Naive thymus-derived CD4-positive, alpha-beta T cell (primary cell): ENCODE data around the gene PRKRIP1. TPM values are rescaled to one million over a fixed set of nuclear protein-coding genes. Genes with fewer than 3 reads are reported as not detected.
"Not testable (repeated sequence)": the region's sequence is repeated elsewhere in the genome, so short reads cannot be mapped to it uniquely, and the experiment has no call there.

Experiments used
- ATAC-seq: fragments of 150-1000 bp; cut with Tn5 transposase; 2 replicates; pipeline ENCODE4 v1.10.0; 2021; ENCODE audit warnings: mild to moderate bottlenecking, moderate library complexity
- CTCF ChIA-PET: fragments of 350-600 bp; sonication (Branson Sonifier 250); formaldehyde crosslinking; loops from one replicate; lab custom pipeline; 2021; ENCODE audit warnings: antibody characterized with exemption; lab: Charles Lee
- POLR2A ChIA-PET: fragments of 350-600 bp; sonication (Branson Sonifier 250); formaldehyde crosslinking; loops from one replicate; lab custom pipeline; 2021; ENCODE audit warnings: antibody characterized with exemption, inconsistent platforms; lab: Charles Lee
- DNase-seq, 9 donors: peaks; one replicate each; pipeline versions ENCODE4 v3.0.0 to v3.0.0-alpha.2; 2020 to 2022; ENCODE audit warnings: mixed read lengths in 1 of 9
- H3K27ac ChIP-seq: one replicate; pipeline ENCODE4 v1.7.0; 2013; ENCODE audit warnings: mild to moderate bottlenecking, low read depth, low read length, moderate library complexity
- H3K27me3 ChIP-seq, 2 donors: one replicate each; pipeline ENCODE4 v1.7.0; 2013; ENCODE audit warnings: low read length in 2 of 2, mild to moderate bottlenecking in 2 of 2, moderate library complexity in 2 of 2; ENCODE audit not compliant: control insufficient read depth in 2 of 2, insufficient read depth in 2 of 2
- H3K36me3 ChIP-seq, 3 experiments: 1 replicate in 2 of 3; 2 replicates in 1 of 3; pipeline ENCODE4 v1.7.0; 2013; ENCODE audit warnings: low read length in 3 of 3, mild to moderate bottlenecking in 3 of 3, moderate library complexity in 1 of 3; ENCODE audit not compliant: insufficient read depth in 3 of 3, control insufficient read depth in 2 of 3
- H3K4me1 ChIP-seq, 2 donors: one replicate each; pipeline ENCODE4 v1.7.0; 2013; ENCODE audit warnings: low read length in 2 of 2, mild to moderate bottlenecking in 2 of 2, moderate library complexity in 1 of 2; ENCODE audit not compliant: control insufficient read depth in 2 of 2, insufficient read depth in 2 of 2
- H3K4me3 ChIP-seq: 2 replicates; pipeline ENCODE4 v1.7.0; 2013; ENCODE audit warnings: mild to moderate bottlenecking, low read length
- H3K9me3 ChIP-seq, 3 experiments: 1 replicate in 2 of 3; 2 replicates in 1 of 3; pipeline ENCODE4 v1.7.0; 2013; ENCODE audit warnings: low read length in 3 of 3; ENCODE audit not compliant: control insufficient read depth in 2 of 3
- H3K27ac Mint-ChIP-seq, 9 donors: one replicate each; pipeline ENCODE4 v1.8.0; 2020 to 2022; ENCODE audit warnings: mixed read lengths in 9 of 9, mild to moderate bottlenecking in 8 of 9, moderate library complexity in 5 of 9, inconsistent platforms in 2 of 9
- H3K27me3 Mint-ChIP-seq, 5 donors: one replicate each; pipeline ENCODE4 v1.8.0; 2021 to 2022; ENCODE audit warnings: mixed read lengths in 5 of 5, mild to moderate bottlenecking in 1 of 5
- H3K36me3 Mint-ChIP-seq, 5 donors: one replicate each; pipeline ENCODE4 v1.8.0; 2020 to 2022; ENCODE audit warnings: mixed read lengths in 5 of 5, mild to moderate bottlenecking in 3 of 5, inconsistent platforms in 1 of 5
- H3K4me1 Mint-ChIP-seq, 7 donors: one replicate each; pipeline ENCODE4 v1.8.0; 2020 to 2022; ENCODE audit warnings: mixed read lengths in 7 of 7, mild to moderate bottlenecking in 3 of 7, inconsistent platforms in 1 of 7
- H3K4me3 Mint-ChIP-seq, 10 donors: one replicate each; pipeline ENCODE4 v1.8.0; 2020 to 2022; ENCODE audit warnings: mild to moderate bottlenecking in 10 of 10, mixed read lengths in 10 of 10, moderate library complexity in 6 of 10, inconsistent platforms in 2 of 10
- H3K9me3 Mint-ChIP-seq, 11 donors: one replicate each; pipeline ENCODE4 v1.8.0; 2020 to 2022; ENCODE audit warnings: mixed read lengths in 11 of 11, mild to moderate bottlenecking in 4 of 11, inconsistent platforms in 1 of 11, moderate library complexity in 1 of 11
- intact Hi-C, 2 donors: fragments of 100-400 bp; cut with micrococcal nuclease; formaldehyde crosslinking; loops; one replicate each; pipeline ENCODE4 v1.15.1; 2023
- polyA plus RNA-seq, 2 donors: library from polyadenylated mRNA; unstranded; fragments of 300-500 nt; fragmentation: Illumina TruSeq; gene quantifications; one replicate each; pipeline ENCODE4 v1.2.3, GENCODE V29; 2021
- total RNA-seq, 6 experiments: library from RNA in 5 of 6; stranded (reverse) in 5 of 6; gene quantifications; 1 replicate in 5 of 6; 2 replicates in 1 of 6; pipeline ENCODE4 v1.2.3 and lab custom pipeline; 2021 to 2026

The PRKRIP1 gene
- total and polyA plus RNA-seq, 7 experiments from 2014 or later: 15.7 to 58.4 (median 39.6) TPM

GRCh38 chr7:102469972-102470825 lies 74.0 kb downstream of the PRKRIP1 start:
- ATAC-seq (no peak), DNase-seq (no peak)
- Mint-ChIP-seq H3K9me3 (no peaks in the 10 kb centered on the region), H3K4me3 (no peak overlapping the region), H3K27me3 (no peaks in the 10 kb centered on the region), H3K27ac (peak overlapping the region in 1 of 9 donors; percentile 24), H3K4me1 (peaks cover 0 to 20% (median 18%) of the 10 kb centered on the region in 7 donors), H3K36me3 (peaks cover 0 to 9% (median 0%) of the 10 kb centered on the region in 5 donors)
- ChIA-PET CTCF (no interaction called here), POLR2A (interaction anchor here (1.3 kb wide), 1 partner anchor 58 kb away, joined by 4 read pairs; no protein-coding TSS in a partner anchor)
- no peaks in the 10 kb centered on the region for H3K9me3 ChIP-seq
- intact Hi-C loops: loop anchor here (5.0 to 10.0 kb wide), 2 partner anchors 185 to 193 kb away; partner anchors contain the start of gene SH2B2 (in 1 of the 2)
- no peak overlapping the region for H3K4me3 ChIP-seq
- H3K36me3 ChIP-seq: peaks cover 0 to 59% (median 0%) of the 10 kb centered on the region in 3 experiments
- H3K27ac ChIP-seq: no peak overlapping the region
- H3K27me3 ChIP-seq: no peaks in the 10 kb centered on the region
- H3K4me1 ChIP-seq: peaks cover 9 to 13% of the 10 kb centered on the region in 2 donors

GRCh38 chr7:102471791-102472125 lies 75.6 kb downstream of the PRKRIP1 start:
- CTCF ChIA-PET: interaction anchor here (1.0 kb wide), 1 partner anchor 67 kb away, joined by 3 read pairs; no protein-coding TSS in a partner anchor
- no peak overlapping the region for H3K4me3 Mint-ChIP-seq
- no peak for DNase-seq

GRCh38 chr7:102472126-102473041 lies 76.2 kb downstream of the PRKRIP1 start:
- CTCF ChIA-PET: no interaction called here
- ATAC-seq: no peak
- POLR2A ChIA-PET: interaction anchor here (0.6 kb wide), 1 partner anchor 32 kb away, joined by 3 read pairs; no protein-coding TSS in a partner anchor

More at GRCh38 chr7:102471791-102472125, 75.6 kb downstream of the PRKRIP1 start:
- Mint-ChIP-seq H3K36me3 (peaks cover 0 to 4% (median 0%) of the 10 kb centered on the region in 5 donors), H3K9me3 (no peaks in the 10 kb centered on the region), H3K27ac (peak overlapping the region in 3 of 9 donors; percentile 3 to 55 (median 42)), H3K27me3 (no peaks in the 10 kb centered on the region), H3K4me1 (peaks cover 0 to 6% (median 5%) of the 10 kb centered on the region in 7 donors)
- no peak for ATAC-seq
- H3K27me3 ChIP-seq: no peaks in the 10 kb centered on the region
- POLR2A ChIA-PET: no interaction called here
- H3K27ac ChIP-seq: no peak overlapping the region
- no peaks in the 10 kb centered on the region for H3K9me3 ChIP-seq
- peaks cover 0 to 2% of the 10 kb centered on the region in 2 donors for H3K4me1 ChIP-seq
- no peak overlapping the region for H3K4me3 ChIP-seq
- intact Hi-C loops: no loop called here
- peaks cover 0 to 57% (median 0%) of the 10 kb centered on the region in 3 experiments for H3K36me3 ChIP-seq

GRCh38 chr7:102473271-102473991 lies 77.3 kb downstream of the PRKRIP1 start:
- no peaks in the 10 kb centered on the region for H3K4me1 ChIP-seq
- peaks cover 0 to 46% (median 0%) of the 10 kb centered on the region in 3 experiments for H3K36me3 ChIP-seq
- H3K9me3 ChIP-seq: no peaks in the 10 kb centered on the region
- H3K27me3 Mint-ChIP-seq: no peaks in the 10 kb centered on the region
- H3K9me3 Mint-ChIP-seq: no peaks in the 10 kb centered on the region
- CTCF ChIA-PET: no interaction called here
- H3K36me3 Mint-ChIP-seq: peaks cover 0 to 4% (median 0%) of the 10 kb centered on the region in 5 donors
- intact Hi-C loops: no loop called here
- POLR2A ChIA-PET: no interaction called here
- H3K27me3 ChIP-seq: no peaks in the 10 kb centered on the region
- H3K4me3 ChIP-seq: no peak overlapping the region
- H3K27ac Mint-ChIP-seq: no peak overlapping the region
- H3K27ac ChIP-seq: no peak overlapping the region
- DNase-seq (no peak), ATAC-seq (no peak)
- H3K4me1 Mint-ChIP-seq: peaks cover 0 to 4% (median 0%) of the 10 kb centered on the region in 7 donors
- H3K4me3 Mint-ChIP-seq: no peak overlapping the region

More at GRCh38 chr7:102472126-102473041, 76.2 kb downstream of the PRKRIP1 start:
- H3K27me3 Mint-ChIP-seq: no peaks in the 10 kb centered on the region
- no peak overlapping the region for H3K4me3 Mint-ChIP-seq
- H3K4me1 ChIP-seq: no peaks in the 10 kb centered on the region
- H3K36me3 ChIP-seq: peaks cover 0 to 57% (median 0%) of the 10 kb centered on the region in 3 experiments
- intact Hi-C loops: no loop called here
- DNase-seq: no peak
- H3K4me3 ChIP-seq: no peak overlapping the region
- no peaks in the 10 kb centered on the region for H3K27me3 ChIP-seq
- H3K36me3 Mint-ChIP-seq: peaks cover 0 to 4% (median 0%) of the 10 kb centered on the region in 5 donors
- peaks cover 0 to 4% (median 0%) of the 10 kb centered on the region in 7 donors for H3K4me1 Mint-ChIP-seq
- H3K27ac Mint-ChIP-seq: peak overlapping the region in 3 of 9 donors; percentile 3 to 55 (median 42)
- no peaks in the 10 kb centered on the region for H3K9me3 Mint-ChIP-seq
- H3K27ac ChIP-seq: no peak overlapping the region
- H3K9me3 ChIP-seq: no peaks in the 10 kb centered on the region

- H3K27me3 ChIP-seq, H3K27me3 Mint-ChIP-seq, H3K4me3 Mint-ChIP-seq, H3K4me1 ChIP-seq, H3K36me3 Mint-ChIP-seq, intact Hi-C loops, H3K9me3 ChIP-seq, H3K4me3 ChIP-seq, POLR2A ChIA-PET, H3K4me1 Mint-ChIP-seq, CTCF ChIA-PET, H3K27ac Mint-ChIP-seq, H3K9me3 Mint-ChIP-seq, ATAC-seq, H3K27ac ChIP-seq: not testable (repeated sequence)
- peaks cover 0 to 39% (median 0%) of the 10 kb centered on the region in 3 experiments for H3K36me3 ChIP-seq
- peak in 1 of 9 donors; percentile 14 for DNase-seq
Observed at GRCh38 chr7:102474116-102474515, 78.0 kb downstream of the PRKRIP1 start.
